NCI-H1417 (cell line): ENCODE results near the gene CHAC2.
"Not testable (repeated sequence)": the region's sequence is repeated elsewhere in the genome, so short reads cannot be mapped to it uniquely, and the experiment has no call there.

Experiments used
- DNase-seq, 3 experiments: peaks; one replicate each; lab custom pipeline; 2025; lab: John Stamatoyannopoulos, UW

The CHAC2 gene

DNA sequence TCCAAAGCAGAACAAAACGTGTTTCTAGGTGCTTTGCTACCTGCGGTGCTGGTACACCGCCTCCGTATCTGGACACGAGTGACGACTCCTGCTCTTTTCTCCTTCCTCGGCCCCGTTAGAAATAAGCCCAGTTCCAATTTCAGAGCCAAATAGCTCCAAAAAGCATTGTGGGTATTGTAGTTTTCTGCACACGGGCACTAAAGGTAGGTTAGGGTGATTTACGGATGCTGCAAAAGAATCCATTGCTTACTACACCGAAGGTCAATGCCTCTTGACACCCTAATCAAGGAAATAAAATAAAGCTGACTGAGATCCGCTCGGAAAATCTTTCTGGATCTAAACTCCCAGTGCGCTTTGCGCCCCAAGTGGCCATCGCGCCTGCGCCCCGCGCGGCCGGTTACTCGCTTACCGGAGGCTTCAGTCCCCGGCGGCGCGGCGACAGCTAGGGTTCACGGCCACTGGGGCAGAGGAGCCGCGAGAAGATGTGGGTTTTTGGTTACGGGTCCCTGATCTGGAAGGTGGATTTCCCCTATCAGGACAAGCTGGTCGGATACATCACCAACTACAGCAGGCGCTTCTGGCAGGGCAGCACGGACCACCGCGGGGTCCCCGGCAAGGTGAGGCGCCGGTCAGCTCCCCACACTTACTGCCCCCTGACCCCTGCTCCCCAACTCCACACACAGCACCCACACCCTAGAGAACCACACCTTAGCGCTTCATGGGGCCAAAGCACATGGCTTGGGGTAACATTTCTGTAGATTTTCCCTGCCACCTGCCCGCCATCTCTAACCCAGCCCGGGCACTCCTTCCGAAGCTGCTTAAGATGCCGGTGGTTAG, at the start of gene CHAC2:
TSS of gene CHAC2 (plus strand) at position 400 of the 837 bp plus-strand sequence. CDS start at position 483, 83 bp downstream.
- DNase-seq: peak; percentile 89 to 95 (median 90)

DNA sequence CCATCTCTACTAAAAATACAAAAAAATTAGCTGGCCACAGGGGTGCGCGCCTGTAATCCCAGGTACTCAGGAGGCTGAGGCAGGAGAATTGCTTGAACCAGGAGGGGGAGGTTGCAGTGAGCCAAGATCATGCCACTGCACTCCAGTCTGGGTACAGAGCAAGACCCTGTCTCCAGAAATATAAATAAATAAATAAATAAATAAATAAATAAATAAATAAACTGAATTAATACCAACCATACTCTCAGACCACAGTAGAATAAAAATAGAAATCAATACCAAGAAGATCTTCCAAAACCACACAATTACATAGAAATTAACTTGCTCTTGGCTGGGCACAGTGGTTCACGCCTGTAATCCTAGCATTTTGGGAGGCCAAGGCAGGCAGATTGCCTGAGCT, 46.7 kb upstream of the CHAC2 start:
- not testable (repeated sequence) for DNase-seq

DNA sequence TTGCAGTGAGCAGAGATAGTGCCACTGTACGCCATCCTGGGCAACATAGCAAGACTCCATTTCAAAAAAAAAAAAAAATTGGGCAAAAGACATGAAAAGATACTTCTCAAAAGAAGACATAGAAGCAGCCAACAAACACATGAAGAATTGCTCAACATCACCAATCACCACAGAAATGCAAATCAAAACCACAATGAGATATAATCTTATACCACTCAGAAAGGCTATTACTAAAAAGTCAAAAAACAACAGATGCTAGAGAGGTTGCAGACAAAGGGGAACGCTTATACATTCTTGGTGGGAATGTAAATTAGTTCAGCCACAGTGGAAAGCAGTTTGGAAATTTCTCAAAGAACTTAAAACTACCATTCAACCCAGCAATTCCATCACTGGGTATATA, 43.1 kb upstream of the CHAC2 start:
- DNase-seq: no peak

DNA sequence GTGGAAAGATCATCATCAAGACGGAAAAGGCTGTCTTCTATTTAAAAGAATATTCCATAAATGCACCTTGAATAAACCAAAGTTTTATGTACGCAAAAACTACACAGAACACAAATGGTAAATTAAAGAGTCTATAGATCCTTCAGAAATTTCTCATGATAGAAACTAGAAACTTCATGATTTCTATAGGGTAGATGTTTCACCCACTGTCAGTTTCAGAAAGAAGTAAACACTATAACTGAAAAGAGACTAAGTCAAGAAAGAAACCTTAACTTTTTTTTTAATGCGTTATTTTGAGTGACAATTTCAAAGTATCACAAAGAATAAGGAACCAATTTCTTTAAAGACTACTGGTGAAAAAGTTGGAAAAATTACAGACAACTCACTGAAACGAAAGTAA, 41.9 kb upstream of the CHAC2 start:
- DNase-seq: no peak

DNA sequence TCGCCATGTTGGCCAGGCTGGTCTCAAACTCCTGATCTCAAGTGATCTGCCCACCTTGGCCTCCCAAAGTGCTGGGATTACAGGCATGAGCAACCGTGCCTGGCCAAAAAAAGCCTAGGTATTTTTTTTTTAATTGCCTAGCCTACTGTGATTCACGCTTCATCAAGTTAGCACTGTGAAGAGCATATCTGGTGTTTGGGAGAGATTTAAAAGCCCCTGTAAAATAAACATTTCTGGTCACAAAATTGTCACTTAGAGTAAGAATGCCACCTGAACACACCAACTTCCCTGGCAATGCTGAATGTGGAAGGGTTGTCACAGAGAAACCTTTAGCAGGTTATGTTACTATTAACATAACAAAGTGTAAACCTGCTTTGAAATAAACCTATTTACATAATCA, 39.7 kb upstream of the CHAC2 start:
- DNase-seq: peak in 2 of 3 experiments; percentile 10 to 72

DNA sequence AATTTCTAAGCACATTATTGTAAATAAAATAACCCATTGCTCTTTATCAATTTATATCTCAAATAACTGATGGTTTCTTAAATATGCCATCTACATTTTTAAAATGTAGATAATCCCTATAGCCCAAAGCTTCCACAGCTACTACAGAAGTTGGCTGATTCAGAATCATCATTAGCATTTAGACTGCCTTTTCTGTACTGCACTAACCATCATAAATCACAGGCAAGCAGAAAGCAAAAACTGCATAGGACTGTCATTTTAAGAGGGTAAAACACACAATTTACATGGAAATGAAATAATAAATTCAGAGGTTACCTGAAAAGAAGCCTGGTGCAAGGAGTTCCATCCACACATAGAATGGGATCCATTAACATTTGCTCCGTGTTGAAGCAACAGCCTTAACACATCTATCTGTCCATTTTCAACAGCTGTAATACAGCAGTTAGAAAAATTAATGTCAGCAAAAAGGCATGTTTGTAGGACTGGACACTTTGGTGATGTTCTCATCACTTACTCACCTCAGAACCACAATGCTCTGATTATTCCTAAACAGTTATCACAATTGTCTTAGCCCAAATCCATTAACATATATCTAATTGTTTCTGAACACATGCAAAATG, 38.4 kb upstream of the CHAC2 start:
- peak in 1 of 3 experiments; percentile 44 for DNase-seq

DNA sequence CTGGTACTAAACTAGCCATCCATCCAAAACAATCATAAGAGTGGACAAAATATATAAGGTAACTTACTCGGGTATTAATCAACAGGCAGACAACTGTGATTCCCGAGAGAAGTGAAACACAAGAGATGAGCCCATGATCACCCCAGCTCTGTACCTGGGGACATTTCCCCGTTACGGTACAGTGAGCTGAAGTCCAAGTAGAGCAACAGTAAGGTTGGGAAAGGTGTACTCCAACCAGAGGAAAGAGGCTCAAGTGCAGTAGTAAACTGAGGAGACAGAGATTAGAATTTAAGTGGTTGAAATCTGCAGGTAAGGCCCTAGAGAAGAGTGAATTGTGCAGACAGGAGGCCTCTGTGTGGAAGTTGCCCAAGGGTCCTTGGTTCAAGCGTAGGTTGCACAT, 30.5 kb upstream of the CHAC2 start:
- DNase-seq: no peak

DNA sequence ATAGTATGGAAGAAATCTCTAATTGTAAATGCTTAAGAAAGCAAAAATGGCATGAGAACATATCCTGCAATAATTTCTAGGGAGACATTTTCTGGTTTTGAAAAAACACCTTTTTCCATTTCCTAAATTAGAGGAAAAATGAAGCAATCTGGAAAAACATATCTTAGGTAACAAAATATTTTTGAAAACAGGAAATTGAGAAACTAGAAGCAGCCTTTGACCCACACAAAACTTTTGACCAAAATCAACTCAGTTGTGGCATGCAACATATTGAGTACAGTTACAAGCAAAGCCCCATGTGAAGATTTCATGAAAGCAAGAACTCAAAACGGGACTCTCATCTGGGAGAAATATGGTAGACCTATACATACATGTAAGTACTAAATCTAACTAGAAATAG, 28.6 kb upstream of the CHAC2 start:
- no peak for DNase-seq

DNA sequence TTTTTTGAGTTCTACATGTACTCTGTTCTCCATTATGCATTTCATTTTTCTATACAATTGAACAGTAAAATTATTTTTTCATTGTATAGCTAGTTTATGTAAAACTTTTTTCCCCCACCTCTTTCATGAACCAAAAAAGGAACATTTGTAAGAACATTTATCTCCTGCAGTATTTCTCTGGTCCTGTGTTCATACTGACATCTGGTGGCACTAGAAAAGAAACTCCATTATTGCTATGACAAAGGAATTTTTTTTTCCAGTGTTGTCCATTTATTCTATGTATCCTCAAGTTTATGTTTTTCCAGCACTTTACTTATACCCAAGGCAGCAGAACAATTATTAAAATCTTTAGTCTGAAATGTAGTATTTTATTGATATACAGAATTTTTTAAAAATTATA, 27.4 kb upstream of the CHAC2 start:
- peak in 1 of 3 experiments; percentile 60 for DNase-seq

DNA sequence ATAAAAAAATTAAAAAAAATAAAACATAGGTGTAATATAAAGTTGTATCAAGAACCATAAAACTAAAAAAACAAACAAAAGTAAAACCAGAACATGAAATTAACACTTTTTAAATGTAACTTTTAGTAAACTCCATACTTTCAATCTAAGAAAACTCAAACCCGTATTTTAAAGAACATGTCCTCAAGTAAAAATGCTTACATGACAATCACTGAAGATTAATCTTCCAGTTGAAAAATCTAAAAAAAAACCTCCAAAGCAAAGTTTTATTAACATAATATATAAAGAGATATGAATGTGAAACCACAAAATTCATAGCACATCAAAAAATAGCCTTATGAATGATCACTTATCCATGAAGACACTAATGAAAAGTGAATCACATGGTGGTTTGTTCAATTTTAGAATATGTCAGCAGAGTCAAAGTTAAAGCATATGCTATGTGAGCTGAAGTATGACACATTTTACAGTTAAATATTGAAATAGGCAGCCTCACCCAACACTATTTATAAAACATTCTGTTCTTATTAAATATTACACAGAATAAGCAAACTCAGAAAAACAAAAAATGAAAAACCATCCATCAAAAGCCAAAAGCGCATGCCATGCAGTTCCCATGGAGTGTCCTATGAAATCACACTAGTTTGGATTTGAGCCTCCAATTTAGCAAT, 23.1 kb upstream of the CHAC2 start:
- DNase-seq: no peak

DNA sequence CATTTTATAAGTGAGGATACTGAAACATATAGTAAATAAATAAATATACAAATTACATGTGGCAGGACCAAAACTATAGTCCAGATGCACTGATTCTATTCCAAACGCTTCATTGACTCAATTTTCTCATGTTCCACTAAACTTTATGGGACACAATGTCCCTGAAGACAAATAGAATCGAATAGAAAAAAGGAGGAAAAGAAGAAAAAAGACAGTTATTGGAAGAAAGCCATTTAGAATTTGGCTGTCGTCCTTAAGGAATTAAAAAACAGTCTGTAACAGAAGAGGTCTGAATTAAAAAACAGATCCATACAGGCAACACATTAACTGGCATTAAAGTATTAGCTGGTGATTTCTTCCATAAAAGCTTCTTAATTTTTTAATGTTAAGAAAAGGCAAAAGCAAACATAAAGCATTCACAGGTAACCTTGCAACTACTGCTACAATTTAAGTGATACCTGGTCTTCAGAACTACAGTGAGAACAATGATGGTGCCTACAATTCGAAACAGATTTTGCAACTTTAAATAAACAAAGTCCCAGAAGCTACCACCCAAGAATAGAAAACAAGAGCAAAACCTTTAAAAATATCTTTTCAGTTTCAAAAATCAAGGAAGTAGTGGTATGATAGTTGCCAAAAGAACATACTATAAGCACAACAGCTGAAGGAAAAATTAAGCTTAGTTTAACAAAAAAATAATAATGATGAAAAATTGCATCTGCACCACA, 17.4 kb upstream of the CHAC2 start:
- no peak for DNase-seq

DNA sequence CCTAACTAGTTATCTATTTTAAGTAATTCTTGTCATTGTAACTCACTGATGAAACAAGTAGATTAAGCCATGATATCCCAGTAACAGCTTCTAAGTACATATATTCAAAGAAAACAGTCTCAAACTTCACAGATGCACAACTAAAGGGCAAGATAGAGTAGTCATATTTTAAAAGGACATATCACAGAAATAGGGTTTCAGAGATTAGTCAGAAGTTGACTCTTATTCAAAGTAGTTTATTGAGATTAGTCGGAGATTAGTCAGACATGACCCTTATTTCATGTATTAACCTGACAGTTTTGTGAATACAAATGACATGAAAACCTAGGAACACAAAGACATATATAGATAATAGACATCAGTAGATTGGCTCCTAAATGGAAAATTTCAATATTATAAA, 15.9 kb upstream of the CHAC2 start:
- DNase-seq: no peak

DNA sequence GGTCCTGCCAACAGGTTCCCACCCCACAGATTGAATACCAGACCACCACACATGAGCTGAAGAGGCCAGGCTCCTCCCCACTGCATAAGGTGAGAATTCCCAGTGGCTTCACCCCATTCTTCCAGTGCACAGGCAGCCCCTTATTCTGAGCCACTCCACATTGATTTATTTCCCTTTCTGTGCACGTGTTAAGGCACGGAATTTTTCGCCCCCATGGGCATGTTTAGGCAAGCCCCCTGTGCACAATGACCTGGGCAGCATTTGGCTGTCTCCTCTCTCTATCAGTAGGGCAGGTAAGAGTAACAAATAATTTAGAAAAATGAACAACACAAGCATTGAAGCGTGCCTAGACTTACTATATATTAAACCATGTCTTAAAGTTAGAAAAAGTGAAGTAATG, 15.2 kb upstream of the CHAC2 start:
- DNase-seq: no peak

DNA sequence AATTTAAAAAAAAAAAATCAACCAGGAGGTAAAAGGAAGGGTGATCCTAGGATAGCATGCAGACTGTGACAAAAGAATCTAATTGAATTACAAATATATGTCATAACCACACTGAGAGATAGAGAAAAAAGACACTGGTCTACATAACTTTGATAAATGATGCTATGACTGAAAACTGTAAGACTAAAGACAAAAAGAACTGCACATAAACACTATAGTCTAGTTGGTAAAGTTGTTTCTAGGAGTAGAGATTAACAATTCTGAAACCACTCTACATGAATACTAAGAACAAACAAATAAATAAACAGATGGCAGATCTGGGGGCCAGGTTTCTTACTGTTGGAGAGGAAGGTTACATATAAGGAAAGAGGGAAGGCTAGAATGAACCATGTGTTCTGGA, 14.6 kb upstream of the CHAC2 start:
- no peak for DNase-seq

DNA sequence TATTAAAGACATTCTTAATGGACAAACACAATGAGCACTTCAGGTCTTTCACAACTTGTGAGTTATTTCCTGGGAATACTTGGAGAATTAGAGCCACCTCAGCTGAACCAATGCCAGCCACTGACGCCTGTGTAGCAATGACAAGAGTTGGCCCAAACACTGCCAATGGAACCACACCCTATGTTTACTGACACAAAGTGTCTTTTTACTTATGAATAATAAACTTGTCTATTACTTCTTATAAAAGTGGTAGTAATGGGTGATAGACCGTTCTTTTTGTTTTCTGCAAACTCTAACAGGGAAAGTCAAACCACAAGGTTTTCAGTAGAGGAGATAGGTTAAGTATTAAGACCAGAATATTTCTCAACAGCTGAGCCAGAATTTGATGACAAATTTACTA, 12.5 kb upstream of the CHAC2 start:
- DNase-seq: no peak

DNA sequence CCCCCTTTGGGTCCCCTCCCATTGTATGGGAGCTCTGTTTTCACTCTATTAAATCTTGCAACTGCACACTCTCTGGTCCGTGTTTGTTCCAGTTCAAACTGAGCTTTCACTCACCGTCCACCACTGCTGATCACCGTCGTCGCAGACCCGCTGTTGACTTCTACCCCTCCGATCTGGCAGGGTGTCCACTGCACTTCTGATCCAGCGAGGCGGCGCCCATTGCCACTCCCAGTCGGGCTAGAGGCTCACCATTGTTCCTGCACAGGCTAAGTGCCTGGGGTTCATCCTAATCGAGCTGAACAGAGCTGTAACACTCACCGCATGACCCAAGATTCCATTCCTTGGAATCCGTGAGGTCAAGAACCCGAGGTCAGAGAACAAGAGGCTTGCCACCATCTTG, 11.0 kb upstream of the CHAC2 start:
- DNase-seq: no peak

DNA sequence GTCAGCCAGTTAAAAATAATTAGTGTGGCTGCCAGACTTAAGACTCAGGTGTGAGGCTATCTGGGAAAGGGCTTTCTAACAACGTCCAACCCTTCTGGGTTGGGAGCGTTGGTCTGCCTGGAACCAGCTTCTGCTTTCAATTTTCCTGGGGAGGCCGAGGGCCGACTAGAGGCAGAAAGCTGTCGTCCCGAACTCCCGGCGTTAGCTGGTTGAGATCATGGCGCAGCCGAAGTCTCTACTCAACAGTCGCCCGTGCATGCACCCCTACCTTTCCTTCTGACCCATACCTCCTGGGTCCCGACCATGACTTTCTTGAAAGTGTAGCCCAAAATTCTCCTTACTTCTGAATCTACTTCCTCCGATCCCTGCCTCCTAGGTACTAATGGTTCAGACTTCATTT, 10.4 kb upstream of the CHAC2 start:
- DNase-seq: not testable (repeated sequence)

DNA sequence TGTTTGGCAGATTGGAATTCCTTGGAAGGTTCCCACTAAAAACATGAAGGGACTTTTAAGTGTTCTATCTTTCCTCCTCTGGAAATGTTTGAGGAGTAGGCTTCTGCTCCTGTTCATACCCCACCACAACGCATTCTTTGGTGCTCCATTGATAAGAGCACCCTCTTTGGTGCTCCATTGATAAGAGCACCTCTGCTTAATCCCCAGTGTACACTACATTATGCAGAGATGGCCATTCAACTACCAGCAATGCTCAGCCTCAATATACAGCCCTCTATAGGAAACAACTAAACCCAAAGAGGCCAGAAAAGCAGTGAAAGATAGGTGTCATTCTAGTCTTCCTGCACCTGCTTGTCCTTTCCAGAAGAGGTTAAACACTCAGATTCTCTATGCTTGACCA, 1.8 kb upstream of the CHAC2 start:
- no peak for DNase-seq

DNA sequence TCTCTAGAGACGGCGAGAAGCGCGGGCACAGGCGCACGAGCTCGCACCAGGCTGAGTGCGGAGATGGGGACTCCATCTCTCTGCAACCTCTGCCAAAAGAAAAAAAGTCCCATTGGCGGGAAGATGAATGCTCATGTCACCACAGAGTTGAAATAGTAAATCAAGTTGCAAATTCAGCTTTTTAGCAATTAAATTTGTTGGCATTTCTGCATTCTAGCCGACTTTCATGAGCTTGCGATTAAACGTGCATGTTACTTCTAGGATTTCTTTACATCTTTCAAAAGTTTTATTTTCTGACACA, 588 bp downstream of the CHAC2 start:
- no peak for DNase-seq

DNA sequence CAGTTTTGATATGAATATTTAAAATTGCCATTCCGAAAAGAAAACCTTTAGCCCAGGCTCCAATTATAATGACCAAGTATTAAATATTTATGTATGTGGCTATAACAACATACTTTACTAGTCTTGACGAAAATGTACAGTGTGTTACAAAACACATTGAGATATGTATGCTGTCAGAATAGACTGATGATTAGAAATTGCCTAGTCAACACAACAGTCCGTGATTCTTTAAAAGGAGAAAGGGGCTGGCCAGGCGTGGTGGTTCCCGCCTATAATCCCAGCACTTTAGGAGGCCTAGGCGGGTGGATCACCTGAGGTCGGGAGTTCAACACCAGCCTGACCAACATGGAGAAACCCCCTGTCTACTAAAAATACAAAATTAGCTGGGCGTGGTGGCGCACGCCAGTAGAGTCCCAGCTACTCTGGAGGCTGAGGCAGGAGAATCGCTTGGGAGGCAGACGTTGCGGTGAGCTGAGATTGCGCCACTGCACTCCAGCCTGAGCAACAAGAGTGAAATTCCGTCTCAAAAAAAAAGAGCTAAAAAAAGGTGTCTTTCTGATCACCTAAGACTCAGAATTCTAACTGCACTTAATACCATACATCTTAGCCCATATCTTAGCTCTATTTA, 1.8 kb downstream of the CHAC2 start:
- no peak for DNase-seq

DNA sequence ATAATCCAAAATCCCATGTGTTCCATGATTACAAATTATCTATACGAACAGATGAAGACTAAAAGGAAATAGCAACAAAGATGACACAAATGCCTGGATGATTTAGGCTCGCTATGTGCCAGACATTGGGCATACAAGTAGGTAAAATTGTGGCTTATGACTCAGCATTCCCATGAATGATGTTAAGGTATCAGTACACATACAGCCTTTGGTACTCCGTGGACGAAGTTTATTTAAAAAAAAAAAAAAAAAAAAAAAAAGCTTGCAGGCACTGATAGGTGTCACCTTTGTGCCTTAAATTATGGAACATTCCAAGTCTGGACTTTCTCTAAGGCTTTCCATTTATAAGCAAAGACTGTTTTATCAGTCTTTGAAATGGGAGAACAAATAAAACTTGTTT, 2.7 kb downstream of the CHAC2 start:
- no peak for DNase-seq

DNA sequence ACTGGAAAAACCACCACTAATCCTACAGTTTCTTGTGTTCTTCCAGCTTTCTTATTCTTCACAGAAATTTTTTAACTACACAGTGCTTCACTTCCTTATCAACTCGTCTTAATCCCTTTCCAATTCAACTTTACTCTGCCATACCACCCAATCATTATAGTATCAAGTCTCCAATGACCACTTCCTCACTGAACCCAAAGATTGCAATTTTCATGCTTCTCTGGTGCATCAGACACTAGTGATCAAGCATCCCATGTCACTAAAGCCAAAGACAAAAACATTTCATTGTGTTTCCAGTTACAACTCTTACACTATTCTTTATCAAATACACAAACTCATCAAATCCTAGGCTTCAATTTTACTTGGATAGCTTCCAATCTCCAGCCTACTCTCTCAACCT, 9.5 kb downstream of the CHAC2 start:
- DNase-seq: no peak
